SK-MEL-5 (cell line): ENCODE results near the gene ABHD17B. TPM values are rescaled to one million over a fixed set of nuclear protein-coding genes. Genes with fewer than 3 reads are reported as not detected.
A peak's percentile ranks its signal among the peaks of the same experiment; 100 is the strongest.
"Not testable (repeated sequence)": the region's sequence is repeated elsewhere in the genome, so short reads cannot be mapped to it uniquely, and the experiment has no call there.

Source experiments
- DNase-seq: peaks from one replicate; pipeline ENCODE4 v3.0.0-alpha.2; 2016; ENCODE audit warnings: low read depth, low spot score
- in situ Hi-C: cut with HindIII; loops from 2 replicates; pipeline ENCODE4 v1.10.0; 2016; ENCODE audit warnings: low sequenced_read_pairs, high pct_unique_total_duplicates, low pct_unique_long_range_greater_than_20kb
- polyA plus RNA-seq, 2 experiments: library from polyadenylated mRNA; depleted of rRNA; stranded (reverse); fragments of >200 nt; gene quantifications; 2 replicates each; pipeline ENCODE4 v1.2.3, GENCODE V29; 2015
- total RNA-seq: library from RNA; depleted of rRNA; stranded (reverse); fragments of >200 nt; shearing (Covaris generic); gene quantifications from 2 replicates; pipeline ENCODE4 v1.2.3, GENCODE V29; 2014; rRNA removed

Gene ABHD17B
- total RNA-seq, result 53.5 and 54.1 TPM in 2 replicates
- polyA plus RNA-seq (2015; cell fraction: cytosol; rRNA removed), result 35.4 and 38.1 TPM in 2 replicates
- 28.1 and 34.0 TPM in 2 replicates for polyA plus RNA-seq (2015; cell fraction: nucleus; rRNA removed)

DNA sequence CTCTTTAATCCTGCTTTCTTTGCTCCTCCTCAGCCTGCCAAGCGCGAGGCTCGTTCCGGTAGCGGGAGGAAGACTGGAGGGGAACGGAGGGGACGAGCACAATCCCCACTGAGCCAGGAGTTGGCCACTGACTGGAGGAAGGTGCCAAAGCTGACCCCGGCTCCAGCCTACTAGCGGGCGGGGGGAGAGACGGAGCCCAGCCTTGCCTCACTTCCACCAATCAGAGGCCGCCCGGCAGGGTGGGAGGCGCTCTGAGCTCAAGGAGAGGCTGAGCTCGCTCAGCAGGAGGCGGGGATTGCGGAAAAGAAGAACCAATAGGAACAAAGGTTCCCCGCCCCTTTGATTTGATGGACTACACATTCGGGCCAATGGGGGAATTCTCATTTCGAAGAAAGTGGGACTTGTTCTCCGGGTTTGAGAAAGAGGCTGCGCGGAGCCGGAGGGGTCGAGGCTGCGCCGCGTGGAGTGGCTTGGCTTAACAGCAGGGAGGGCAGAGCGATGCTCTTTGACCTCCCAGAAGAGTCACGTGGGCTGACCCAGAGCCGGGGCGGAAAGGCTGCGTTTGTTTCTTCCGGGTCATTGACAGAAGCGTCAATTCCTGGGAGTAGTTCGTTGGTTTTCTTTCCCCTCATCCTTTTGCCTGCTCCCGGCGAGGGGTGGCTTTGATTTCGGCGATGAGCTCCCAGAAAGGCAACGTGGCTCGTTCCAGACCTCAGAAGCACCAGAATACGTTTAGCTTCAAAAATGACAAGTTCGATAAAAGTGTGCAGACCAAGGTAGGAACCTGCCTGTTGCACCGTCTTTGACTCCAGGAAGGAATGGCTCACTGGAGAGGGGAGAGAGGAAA, at the start of gene ABHD17B, which contains the start of gene C9orf85:
ABHD17B (minus strand) TSS at position 133 of the 847 bp plus-strand sequence. CDS start 36,113 bp downstream, outside the sequence.
C9orf85 (plus strand) TSS at position 579 of the 847 bp plus-strand sequence; CDS start at position 675, 96 bp downstream.
- in situ Hi-C loops, result no loop called here
- DNase-seq, result peak; percentile 100

GRCh38 chr9:71955300-71955915, 44.4 kb upstream of the ABHD17B start:
- in situ Hi-C loops, result no loop called here
- DNase-seq, result no peak

DNA sequence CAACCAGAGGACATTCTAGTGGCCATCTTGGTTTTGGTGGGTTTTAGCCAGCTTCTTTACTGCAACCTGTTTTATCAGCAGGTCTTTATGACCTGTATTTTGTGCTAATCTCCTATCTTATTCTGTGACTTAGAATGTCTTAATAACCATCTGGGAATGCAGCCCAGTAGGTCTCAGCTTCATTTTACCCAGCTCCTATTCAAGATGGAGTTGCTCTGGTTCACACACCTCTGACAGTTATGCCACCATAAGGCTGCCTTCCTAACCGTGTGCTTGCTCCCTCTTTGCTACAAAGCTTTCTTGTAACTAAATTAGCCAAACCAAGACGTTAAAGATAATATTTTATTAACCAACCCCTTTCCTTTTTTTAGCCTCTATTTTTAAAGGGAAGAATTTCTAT, 43.7 kb upstream of the ABHD17B start:
- in situ Hi-C loops, DNase-seq: not testable (repeated sequence)

DNA sequence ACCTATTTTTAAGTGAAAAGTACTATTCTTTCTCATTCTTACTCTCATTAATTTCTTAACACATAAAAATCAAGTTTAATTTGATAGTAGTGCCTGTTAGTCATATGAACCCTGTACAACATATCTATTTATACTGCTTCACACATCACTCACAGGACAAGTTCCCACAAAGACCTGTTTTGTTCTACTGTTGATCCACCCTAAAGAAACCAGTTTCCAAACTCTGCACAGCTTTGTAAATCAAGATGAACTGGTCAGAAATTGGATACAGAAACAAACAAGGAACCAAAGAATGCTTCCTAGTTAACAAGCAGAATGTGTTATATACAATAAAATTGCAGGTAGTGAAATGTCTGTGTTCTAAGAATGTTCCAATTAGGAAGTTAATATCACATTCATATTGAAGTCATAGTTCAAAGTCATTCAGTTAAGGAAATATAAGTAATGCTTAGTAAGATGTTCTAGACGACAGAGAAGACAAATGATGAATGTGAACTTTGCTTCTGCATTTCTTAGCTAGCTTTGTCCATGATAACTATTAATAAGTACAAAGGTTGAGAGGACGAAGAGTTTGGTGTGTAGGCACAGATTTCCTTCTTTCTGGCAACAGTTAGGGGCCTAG, 33.9 kb upstream of the ABHD17B start:
- in situ Hi-C loops, result no loop called here
- DNase-seq, result peak; percentile 94

DNA sequence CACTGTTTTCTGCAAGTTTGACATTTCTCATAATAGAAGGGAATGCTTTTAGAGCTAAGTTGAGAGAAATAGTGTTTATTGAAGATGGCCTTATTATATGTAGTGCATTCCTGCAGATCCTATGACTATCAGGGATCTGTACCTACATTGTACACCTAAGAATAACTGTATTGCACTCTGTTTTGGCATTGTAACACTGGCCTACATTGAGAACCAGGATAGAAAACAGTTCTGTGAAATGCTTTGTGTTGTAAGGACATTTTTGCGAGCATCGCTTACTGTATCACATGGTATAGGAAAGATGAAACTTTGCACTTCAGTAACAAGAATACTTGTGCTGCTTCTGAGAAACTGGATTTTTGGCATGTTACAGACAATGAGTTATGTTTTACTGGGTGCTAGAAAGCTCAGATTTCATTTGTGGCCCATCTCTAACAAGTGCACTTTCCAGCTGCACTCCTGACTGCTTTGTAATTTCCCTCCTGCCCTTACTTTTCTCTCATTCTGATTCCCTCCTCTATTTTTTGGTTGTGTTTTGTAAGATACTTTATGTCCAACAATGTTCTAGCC, 31.1 kb upstream of the ABHD17B start:
- in situ Hi-C loops, result no loop called here
- DNase-seq, result peak; percentile 86

DNA sequence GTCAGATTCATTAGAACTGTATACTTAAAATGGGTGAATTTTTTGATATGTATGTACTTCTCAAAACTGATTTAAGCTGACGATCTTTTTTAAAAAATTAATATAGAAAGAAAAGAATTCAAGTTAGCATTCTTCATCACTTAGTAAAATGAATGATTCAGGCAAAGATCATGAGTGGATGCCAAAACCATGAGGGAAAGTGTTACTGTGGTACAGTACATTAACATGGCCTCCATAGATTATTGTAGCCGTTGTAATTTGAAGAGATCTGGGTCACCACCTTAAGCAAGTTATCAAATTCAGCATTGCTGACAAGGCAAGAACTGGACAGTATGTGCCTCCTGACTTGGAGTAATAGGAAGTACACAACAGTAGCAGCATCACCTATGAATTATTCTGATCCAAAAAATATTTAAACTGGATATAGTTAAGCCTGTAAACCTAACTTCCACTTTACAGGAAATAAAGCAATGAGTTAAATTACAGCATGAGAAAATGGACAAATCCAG, 30.1 kb upstream of the ABHD17B start:
- no peak for DNase-seq
- in situ Hi-C loops, result no loop called here

DNA sequence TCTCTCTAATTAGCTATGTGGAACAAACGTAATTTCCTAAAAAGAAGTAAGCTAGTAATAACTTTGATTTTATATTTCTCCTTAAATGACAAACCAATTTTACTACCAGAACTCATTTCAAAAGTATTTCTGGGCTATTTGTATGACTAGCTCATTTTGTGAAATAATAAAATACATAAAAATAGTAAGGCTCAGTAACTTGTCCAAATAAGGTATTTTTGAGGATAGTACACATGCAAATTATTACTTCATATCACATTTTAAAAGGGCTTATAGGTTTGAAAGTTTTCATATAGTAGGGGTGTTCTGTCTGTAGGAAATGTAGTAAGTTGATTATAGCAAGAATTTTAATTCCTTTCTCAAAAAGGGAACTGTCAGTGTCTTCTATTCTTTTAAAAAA, 26.9 kb upstream of the ABHD17B start:
- in situ Hi-C loops, result no loop called here
- no peak for DNase-seq

DNA sequence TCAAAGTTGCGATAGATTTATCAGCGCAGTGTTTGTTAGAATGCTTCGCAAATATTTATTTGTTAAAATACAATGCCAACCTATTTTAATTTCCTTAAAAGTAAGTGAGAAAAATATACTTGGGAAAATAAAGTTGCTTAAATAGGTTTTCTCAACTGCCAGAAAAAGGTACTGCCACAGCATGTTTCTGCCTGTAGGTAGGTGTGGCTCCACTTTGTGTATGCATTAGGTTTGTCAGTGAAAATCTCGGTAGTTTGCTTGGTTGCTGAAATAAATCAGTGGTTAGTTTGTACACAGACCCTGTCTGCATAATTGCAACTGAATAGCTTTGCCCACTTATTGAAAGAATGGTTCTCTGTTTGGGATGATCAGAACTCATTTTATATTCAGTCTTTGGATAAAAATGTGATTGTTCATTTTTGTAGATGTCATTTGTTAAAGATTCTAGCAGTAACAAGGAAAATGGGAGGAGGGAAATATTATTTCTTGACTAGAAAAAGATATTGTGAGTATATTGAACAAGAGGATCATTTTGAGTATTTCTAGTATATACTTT, 26.2 kb upstream of the ABHD17B start:
- peak; percentile 81 for DNase-seq
- in situ Hi-C loops, result no loop called here

DNA sequence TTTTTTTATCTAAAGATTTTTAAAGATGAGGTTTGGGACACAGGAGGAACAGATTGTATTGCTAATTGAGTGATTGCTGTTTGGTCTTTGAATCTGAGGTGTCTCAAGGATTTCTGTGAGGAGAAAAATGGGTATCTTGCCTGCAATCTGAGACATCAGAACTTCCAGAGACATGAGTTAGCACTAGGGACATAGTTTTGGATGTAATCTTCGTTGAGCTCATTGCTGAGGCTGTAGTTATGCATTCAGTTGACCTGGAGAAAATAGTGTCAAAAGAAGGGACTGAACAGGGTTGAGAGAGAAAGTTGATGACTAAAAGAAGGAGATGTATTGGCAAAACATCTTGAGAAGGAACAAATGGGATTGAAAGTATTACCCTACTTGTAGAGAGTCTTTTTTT, 25.1 kb upstream of the ABHD17B start:
- in situ Hi-C loops, result no loop called here
- DNase-seq, result no peak

DNA sequence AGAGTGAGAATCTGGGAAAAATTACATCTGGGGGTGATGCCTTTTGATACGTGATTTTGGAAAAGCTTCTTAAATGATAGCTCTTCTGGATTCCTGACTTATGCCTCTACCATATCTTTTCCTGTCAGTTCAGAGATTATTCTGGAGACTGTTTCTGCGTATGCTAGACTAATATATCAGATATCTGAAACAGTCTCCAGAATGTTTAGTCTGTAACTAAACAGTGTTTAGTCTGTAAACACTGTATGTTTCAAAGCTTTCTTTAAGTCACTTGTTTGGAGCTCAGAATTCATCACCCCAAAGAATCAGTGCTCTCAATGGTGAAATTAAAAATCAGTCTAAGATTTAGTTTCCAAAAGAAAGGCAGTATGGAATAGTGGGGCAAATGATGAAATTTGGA, 20.2 kb upstream of the ABHD17B start:
- in situ Hi-C loops, result no loop called here
- DNase-seq, result no peak

- in situ Hi-C loops, result no loop called here
- DNase-seq, result no peak
Observed at GRCh38 chr9:71929791-71930440, 18.9 kb upstream of the ABHD17B start.

DNA sequence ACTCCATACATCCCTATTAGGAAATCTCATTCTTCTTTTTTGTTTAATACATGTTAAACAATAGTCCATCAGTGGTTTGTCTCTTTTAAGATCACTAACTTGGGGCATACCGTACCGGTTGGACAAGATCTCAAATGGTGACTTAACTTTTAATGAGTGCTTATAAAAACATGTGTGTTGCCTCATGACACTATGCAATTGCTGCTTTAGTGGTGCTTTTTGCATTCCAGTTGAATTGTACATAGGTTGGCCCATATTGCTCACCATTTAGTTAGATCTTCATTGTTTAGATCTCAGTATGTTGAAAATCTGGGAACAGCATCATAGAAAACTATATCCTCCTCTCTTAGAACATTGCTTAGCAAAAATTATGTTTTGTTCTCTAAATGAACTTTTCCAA, 18.2 kb upstream of the ABHD17B start:
- no peak for DNase-seq
- in situ Hi-C loops, result no loop called here

DNA sequence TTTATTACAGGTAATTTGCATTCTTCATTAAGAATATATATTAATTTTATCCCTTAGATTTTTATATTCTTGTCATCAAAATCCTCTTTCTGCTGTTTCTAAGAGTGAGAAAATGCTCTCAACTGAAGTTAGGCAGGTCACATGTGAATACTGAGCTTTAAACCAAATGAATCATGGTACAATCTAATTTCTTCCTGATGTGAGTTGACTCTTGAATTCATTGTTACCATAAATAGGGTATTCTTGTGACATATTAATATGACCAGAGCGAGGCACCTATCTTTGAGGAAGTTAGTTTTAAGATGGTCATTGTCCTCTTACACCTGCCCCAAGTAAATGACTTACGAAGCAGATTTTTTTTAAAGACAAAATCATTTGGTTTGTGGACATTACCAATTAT, 17.8 kb upstream of the ABHD17B start:
- in situ Hi-C loops, result no loop called here
- no peak for DNase-seq

GRCh38 chr9:71928376-71928775, 17.4 kb upstream of the ABHD17B start:
- in situ Hi-C loops, result no loop called here
- no peak for DNase-seq

DNA sequence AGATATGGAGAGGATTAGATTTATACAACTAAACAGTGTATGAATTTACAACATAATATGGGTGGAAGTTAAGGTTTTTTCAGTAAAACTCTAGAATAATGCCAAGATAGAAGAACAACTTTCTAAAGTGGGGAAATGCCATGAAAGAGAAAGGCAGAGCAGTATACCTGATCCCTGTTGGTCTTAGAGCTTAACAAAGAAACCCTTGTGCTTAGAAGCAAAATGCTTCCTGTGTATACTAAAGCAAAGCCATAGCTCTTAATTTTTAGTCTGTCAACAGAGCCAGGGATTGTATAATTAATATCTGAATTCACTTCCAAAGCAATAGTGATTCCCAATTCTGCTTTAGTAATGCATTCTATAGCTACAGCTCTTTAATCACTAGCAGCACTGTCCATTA, 14.8 kb upstream of the ABHD17B start:
- in situ Hi-C loops, result no loop called here
- DNase-seq, result peak; percentile 68

- DNase-seq, result no peak
Observed at GRCh38 chr9:71924576-71924975, 13.6 kb upstream of the ABHD17B start.

DNA sequence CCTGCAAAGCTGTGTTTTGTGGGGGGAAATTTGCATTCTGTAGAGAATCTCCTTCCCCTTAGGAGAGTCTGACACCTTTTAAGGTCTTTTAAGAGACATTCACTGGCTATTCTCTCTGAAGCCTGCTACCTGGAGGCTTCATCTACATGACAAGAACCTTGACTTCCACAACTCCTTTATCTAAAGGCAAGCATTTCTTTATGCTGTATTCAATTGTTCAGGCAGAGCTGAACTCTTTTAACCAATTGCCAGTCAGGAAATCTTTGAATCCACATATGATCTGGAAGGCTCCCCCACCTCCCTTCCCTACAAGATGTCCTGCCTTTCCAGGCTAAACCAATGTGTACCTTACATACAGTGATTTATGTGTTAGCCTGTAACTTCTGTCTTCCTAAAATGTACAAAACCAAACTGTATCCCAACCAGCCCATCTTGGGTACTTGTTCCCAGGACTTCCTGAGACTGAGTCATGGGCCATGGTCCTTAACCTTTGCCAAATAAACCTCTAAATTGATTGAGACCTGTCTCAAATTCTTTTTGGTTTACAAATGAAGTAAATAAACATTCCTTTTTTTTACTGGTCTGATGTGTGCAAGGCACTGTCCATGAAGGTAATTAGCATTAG, 10.3 kb upstream of the ABHD17B start:
- in situ Hi-C loops, result no loop called here

More at GRCh38 chr9:71924576-71924975, 13.6 kb upstream of the ABHD17B start:
- in situ Hi-C loops, result no loop called here

More for the DNA sequence above, 10.3 kb upstream of the ABHD17B start:
- DNase-seq, result no peak
